RWPE2 (cell line): ENCODE measurements around the gene OPA3.
"Not testable (repeated sequence)": the region's sequence is repeated elsewhere in the genome, so short reads cannot be mapped to it uniquely, and the experiment has no call there.

ENCODE experiments used
- ATAC-seq: fragments of 200-7000 bp; cut with Tn5 transposase; 3 replicates; pipeline ENCODE4 v1.9.1; 2021; ENCODE audit warnings: low read depth
- DNase-seq: peaks from one replicate; pipeline ENCODE4 v3.0.0-alpha.2; 2020; ENCODE audit warnings: low spot score
- H3K27ac ChIP-seq: fragments of 450-650 bp; 2 replicates; pipeline ENCODE4 v1.5.1; 2017; ENCODE audit warnings: mild to moderate bottlenecking; ENCODE audit not compliant: poor library complexity, severe bottlenecking
- H3K27me3 ChIP-seq: fragments of 250-450 bp; sonication (Bioruptor Pico); 2 replicates; pipeline ENCODE4 v1.5.1; 2021; ENCODE audit warnings: mild to moderate bottlenecking, moderate library complexity; ENCODE audit not compliant: insufficient read depth, poor library complexity, severe bottlenecking
- H3K36me3 ChIP-seq: fragments of 250-450 bp; sonication (Bioruptor Pico); 2 replicates; pipeline ENCODE4 v1.5.1; 2020; ENCODE audit warnings: low read depth, mild to moderate bottlenecking, moderate library complexity
- H3K4me1 ChIP-seq: fragments of 250-450 bp; sonication (Bioruptor Pico); 2 replicates; pipeline ENCODE4 v1.5.1; 2021; ENCODE audit warnings: mild to moderate bottlenecking, moderate library complexity; ENCODE audit not compliant: insufficient read depth, poor library complexity, severe bottlenecking
- H3K4me3 ChIP-seq: fragments of 250-450 bp; sonication (Bioruptor Pico); 2 replicates; pipeline ENCODE4 v1.5.1; 2021; ENCODE audit warnings: mild to moderate bottlenecking, moderate library complexity; ENCODE audit not compliant: severe bottlenecking
- H3K9me3 ChIP-seq: fragments of 250-450 bp; sonication (Bioruptor Pico); 2 replicates; pipeline ENCODE4 v1.5.1; 2021; ENCODE audit warnings: mild to moderate bottlenecking, moderate library complexity; ENCODE audit not compliant: severe bottlenecking
- TF ChIP-seq, protein P1 (sequence below): fragments of 450-650 bp; IDR thresholded peaks from one replicate; pipeline ENCODE4 v1.5.1; 2017; ENCODE audit warnings: mild to moderate bottlenecking, moderate library complexity; ENCODE audit not compliant: poor library complexity, severe bottlenecking

OPA3 gene

DNA sequence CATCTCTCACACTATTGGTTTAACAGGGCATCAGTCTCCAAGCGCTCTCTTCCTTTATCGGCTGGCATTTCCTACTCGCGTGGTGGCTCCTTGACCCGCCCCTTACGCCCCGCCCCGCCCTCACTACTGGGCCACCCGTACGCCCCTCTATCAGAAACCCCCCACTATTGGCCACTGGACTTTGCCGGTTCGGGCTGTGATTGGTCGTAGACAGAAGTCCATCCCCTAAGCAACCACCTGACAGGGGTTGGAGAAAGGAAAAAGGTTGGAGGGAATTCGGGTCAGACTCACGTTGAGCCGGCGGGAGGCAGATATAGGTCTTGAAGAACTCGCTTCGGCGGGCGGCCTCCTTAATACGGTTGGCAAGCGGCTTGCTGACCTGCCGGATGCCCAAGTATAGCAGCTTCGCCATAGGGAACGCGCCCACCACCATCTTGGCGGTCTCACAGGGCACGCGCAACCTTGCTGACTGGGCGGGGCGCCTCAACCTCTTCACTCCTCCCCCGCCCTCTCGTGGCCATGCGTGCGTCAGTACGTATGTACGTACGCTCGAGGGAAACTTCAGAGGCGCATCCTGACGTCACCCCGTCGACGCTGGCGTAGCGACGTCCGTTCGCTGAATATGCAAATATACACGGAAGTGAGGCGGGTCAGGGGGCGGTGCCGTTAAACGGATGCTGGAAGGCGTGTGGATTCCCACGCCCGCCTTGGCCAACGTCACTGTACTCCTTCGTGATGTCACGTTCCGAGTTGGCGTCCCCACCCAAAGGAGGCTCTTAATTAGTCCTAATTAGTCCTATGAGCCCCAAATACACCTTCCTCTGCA is at the start of gene OPA3:
Gene OPA3 (minus strand): TSS at position 471 of the 826 bp plus-strand sequence. CDS start 38 bp downstream, at position 433.
- no peaks in the 10 kb centered on the region for H3K27me3 ChIP-seq
- H3K36me3 ChIP-seq, result no peaks in the 10 kb centered on the region
- H3K27ac ChIP-seq, result peak within 1 kb of the TSS; percentile 67
- H3K4me3 ChIP-seq, result peak within 1 kb of the TSS; percentile 53
- DNase-seq (peak; percentile 99), ATAC-seq (peak; percentile 93)
- TF ChIP-seq, protein P1, sequence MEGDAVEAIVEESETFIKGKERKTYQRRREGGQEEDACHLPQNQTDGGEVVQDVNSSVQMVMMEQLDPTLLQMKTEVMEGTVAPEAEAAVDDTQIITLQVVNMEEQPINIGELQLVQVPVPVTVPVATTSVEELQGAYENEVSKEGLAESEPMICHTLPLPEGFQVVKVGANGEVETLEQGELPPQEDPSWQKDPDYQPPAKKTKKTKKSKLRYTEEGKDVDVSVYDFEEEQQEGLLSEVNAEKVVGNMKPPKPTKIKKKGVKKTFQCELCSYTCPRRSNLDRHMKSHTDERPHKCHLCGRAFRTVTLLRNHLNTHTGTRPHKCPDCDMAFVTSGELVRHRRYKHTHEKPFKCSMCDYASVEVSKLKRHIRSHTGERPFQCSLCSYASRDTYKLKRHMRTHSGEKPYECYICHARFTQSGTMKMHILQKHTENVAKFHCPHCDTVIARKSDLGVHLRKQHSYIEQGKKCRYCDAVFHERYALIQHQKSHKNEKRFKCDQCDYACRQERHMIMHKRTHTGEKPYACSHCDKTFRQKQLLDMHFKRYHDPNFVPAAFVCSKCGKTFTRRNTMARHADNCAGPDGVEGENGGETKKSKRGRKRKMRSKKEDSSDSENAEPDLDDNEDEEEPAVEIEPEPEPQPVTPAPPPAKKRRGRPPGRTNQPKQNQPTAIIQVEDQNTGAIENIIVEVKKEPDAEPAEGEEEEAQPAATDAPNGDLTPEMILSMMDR, result no peak
- no peaks in the 10 kb centered on the region for H3K9me3 ChIP-seq
- H3K4me1 ChIP-seq, result no peaks in the 10 kb centered on the region

DNA sequence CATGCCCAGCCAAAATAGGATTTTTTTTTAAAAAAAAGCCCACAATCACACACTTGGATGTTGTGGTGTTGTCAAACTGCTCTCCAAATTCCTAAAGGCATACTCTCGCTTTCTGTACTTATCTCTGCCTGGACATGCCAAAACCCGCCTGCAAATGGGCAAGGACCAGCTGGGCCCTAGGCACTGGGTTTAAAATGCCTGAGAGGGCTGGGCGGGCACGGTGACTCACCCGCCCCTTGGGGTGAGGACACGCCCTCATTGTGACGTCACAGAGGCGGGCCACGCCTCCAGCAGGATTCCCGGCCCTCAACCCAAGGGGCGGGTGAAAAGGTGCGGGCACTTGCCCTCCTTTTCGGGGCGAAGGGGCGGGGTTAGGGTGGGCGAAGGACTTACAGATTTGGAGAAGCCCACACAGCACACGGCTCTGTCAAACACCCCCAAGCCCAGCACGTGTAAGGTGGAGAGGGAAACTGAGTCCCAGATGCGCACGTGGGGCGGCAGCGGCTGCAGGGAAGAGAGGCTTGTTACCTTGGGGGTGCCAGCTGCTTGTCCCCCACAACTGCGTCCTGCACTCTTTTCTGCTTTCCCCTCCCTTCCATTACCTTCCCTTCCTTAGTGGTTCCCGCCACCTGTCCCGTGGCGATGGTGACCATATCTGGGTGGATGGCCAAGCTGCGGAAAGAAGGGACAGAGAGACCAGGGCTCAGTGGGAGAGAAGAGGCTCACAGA is 48.0 kb upstream of the OPA3 start:
- peak overlapping the region; percentile 96 for H3K27ac ChIP-seq
- H3K27me3 ChIP-seq, result no peaks in the 10 kb centered on the region
- peak; percentile 97 for DNase-seq
- peaks cover 26% of the 10 kb centered on the region for H3K4me1 ChIP-seq
- peaks cover 46% of the 10 kb centered on the region for H3K36me3 ChIP-seq
- TF ChIP-seq, protein P1, result no peak
- no peaks in the 10 kb centered on the region for H3K9me3 ChIP-seq
- no peak overlapping the region for H3K4me3 ChIP-seq
- peak; percentile 85 for ATAC-seq

DNA sequence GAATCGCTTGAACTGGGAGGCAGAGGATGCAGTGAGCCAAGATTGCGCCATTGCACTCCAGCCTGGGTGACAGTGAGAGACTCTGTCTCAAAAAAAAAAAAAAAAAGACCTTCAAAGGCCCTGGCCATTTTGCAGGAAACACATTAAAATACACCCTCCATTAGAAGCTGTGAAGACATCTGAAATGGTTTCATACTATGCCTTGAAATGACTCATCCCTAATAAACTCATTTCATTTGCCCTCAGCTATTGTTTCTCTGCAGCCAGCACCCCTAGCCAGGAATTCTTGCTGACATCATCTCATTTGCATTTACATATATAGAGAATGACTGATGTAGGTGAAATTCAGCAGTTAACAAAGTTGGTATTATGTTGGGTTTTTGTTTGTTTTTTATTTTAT is 45.9 kb upstream of the OPA3 start:
- DNase-seq (no peak), ATAC-seq (peak; percentile 84)
- Histone ChIP-seq H3K9me3 (no peaks in the 10 kb centered on the region), H3K4me1 (peaks cover 25% of the 10 kb centered on the region), H3K36me3 (peaks cover 44% of the 10 kb centered on the region), H3K27me3 (no peaks in the 10 kb centered on the region), H3K27ac (peak overlapping the region; percentile 96), H3K4me3 (no peak overlapping the region)
- TF ChIP-seq, protein P1, result no peak

DNA sequence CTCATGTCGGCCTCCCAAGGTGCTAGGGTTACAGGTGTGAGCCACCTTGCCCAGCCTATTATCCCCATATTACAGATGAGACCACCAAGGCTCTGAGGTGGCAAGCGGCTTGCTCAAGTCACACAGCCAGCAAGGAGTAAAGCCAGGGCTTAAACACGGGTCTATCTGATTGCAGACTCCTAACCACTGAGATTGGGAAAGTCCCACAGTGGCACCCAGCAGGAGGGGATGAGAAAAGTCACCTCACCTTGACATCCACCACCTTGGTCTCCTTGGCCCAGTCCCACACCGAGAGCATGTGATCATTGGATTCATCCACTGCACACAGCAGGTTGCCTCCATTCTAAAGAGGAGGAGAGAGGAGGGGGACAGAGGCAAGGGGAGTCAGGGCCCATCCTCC is 45.1 kb upstream of the OPA3 start:
- no peak overlapping the region for H3K4me3 ChIP-seq
- H3K9me3 ChIP-seq, result no peaks in the 10 kb centered on the region
- TF ChIP-seq, protein P1, result no peak
- DNase-seq, result no peak
- H3K4me1 ChIP-seq, result peaks cover 25% of the 10 kb centered on the region
- no peak for ATAC-seq
- no peaks in the 10 kb centered on the region for H3K27me3 ChIP-seq
- H3K27ac ChIP-seq, result peak overlapping the region; percentile 96
- H3K36me3 ChIP-seq, result peaks cover 52% of the 10 kb centered on the region

GRCh38 chr19:45628219-45628618 is 43.6 kb upstream of the OPA3 start:
- H3K36me3 ChIP-seq, result peaks cover 66% of the 10 kb centered on the region
- not testable (repeated sequence) for H3K27me3 ChIP-seq, ATAC-seq, DNase-seq, H3K9me3 ChIP-seq, H3K27ac ChIP-seq, H3K4me3 ChIP-seq
- peaks cover 25% of the 10 kb centered on the region for H3K4me1 ChIP-seq
